Cardiac fibroblast (primary cell): Measurements from ENCODE around the gene CCDC150.

ENCODE experiments used
- DNase-seq, 2 donors: peaks; one replicate each; pipeline versions ENCODE4 v3.0.0 to v3.0.0-alpha.2; 2010; ENCODE audit warnings: low read depth in 2 of 2
- H3K4me3 ChIP-seq, 2 donors: replicated peaks in 1 of 2; 1 replicate in 1 of 2; 2 replicates in 1 of 2; pipeline ENCODE4 v1.5.1; 2011; ENCODE audit warnings: low read depth in 2 of 2, low read length in 2 of 2, mild to moderate bottlenecking in 2 of 2, moderate library complexity in 1 of 2
- CTCF ChIP-seq: IDR thresholded peaks from one replicate; pipeline ENCODE4 v1.5.1; 2011; ENCODE audit warnings: low read depth, mild to moderate bottlenecking, low read length, inconsistent platforms

CCDC150 gene

GRCh38 chr2:196592911-196593881, 46.3 kb upstream of the CCDC150 start, which contains the start of gene HECW2:
HECW2 (minus strand) TSS chr2:196593554.
- peak within 1 kb of the TSS; percentile 63 to 65 for H3K4me3 ChIP-seq
- TF ChIP-seq CTCF: no peak
- DNase-seq: peak; percentile 52 to 63

DNA sequence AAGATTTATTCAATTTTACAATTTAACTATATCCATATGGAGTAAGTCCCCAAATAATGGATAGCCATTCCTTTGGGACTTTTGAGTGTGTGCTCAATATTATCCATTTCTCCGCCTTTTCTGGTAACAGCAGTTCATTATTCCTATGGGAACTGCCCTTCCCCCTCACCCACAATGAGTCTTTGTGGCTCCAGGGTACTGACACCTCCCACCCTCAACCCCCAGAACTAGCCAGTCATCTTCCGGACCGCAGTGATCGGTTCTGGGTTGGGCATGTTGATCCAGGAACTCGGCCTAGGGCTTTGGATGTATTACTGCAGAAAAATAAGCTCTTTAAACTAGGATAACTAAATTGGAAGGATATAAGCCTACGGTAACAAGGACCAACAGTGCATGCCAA, 45.4 kb upstream of the CCDC150 start:
- TF ChIP-seq CTCF: no peak
- DNase-seq: no peak
- H3K4me3 ChIP-seq: no peak overlapping the region

GRCh38 chr2:196597531-196597930, 42.0 kb upstream of the CCDC150 start:
- peak in 1 of 2 donors; percentile 49 for DNase-seq
- no peak overlapping the region for H3K4me3 ChIP-seq
- no peak for TF ChIP-seq CTCF

DNA sequence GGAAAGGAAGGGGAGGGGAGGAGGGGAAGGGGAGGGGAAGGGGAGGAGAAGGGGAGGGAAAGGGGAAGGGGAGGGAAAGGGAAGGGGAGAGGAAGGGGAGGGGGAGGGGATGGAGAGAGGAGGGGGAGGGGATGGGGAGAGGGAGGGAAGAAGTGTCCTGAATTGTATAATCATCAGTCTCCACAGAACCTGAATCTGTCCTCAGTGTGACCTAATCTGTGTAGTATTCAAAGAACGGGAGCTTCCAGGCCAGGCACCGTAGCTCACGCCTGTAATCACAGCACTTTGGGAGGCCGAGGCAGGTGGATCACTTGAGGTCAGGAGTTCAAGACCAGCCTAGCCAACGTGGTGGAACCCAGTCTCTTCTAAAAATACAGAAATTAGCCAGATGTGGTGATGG, 41.1 kb upstream of the CCDC150 start:
- no peak for TF ChIP-seq CTCF
- peak in 1 of 2 donors; percentile 9 for DNase-seq
- no peak overlapping the region for H3K4me3 ChIP-seq

DNA sequence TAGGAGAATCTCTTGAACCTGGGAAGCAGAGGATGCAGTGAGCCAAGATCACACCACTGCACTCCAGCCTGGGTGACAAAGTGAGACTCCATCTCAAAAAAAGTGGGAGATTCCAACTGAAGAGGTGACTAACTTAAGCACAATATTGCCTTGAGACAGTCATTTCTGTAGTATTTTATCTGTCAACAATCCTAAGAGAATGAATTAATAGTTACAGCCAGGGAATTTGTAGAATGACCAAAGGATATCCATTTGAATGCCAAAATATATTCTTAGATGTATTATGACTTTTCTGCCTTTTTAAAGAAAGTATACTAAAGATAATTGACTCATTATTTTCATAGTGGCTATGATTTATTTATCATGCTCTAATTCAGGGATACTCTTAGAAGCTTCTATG, 40.7 kb upstream of the CCDC150 start:
- no peak for TF ChIP-seq CTCF
- peak in 1 of 2 donors; percentile 50 for DNase-seq

GRCh38 chr2:196601430-196602306, 37.8 kb upstream of the CCDC150 start:
- no peak overlapping the region for H3K4me3 ChIP-seq
- DNase-seq: peak; percentile 85 to 96
- no peak for TF ChIP-seq CTCF

More for the DNA sequence above, 40.7 kb upstream of the CCDC150 start:
- H3K4me3 ChIP-seq: no peak overlapping the region
